GOT3 (cell line): ENCODE results near the gene PTGES3L.
"Not testable (repeated sequence)": the region's sequence is repeated elsewhere in the genome, so short reads cannot be mapped to it uniquely, and the experiment has no call there.

ENCODE experiments used
- DNase-seq: peaks from one replicate; lab custom pipeline; 2025; ENCODE audit warnings: mixed read lengths; lab: John Stamatoyannopoulos, UW

Gene PTGES3L

DNA sequence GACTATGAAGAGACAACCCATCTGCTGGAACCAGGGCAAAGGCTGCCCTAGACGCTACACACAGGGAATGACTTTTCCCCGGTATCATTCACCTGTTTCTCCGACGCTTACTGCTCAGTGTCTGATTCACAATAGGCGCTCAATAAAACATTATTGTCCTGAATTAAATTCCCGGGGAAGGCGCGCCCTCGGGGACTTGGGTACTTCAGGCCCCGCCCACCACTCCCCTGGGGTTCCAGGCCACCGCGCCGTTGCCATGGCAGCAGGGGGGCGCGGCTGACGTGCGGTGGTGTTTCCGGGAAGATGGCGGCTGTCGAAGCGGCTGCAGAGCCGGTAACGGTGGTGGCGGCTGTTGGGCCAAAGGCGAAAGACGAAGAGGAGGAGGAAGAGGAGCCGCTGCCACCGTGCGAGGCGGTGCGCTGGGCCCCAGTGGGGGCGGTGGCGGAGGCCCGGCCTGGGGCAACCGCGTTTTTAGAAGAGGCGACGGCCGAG lies 440 bp upstream of the PTGES3L start, which contains the start of gene RUNDC1:
RUNDC1 (plus strand) TSS at position 292 of the 492 bp plus-strand sequence; CDS start at position 304, 12 bp downstream.
- DNase-seq = peak; percentile 60

GRCh38 chr17:42975701-42976100 lies 4.2 kb downstream of the PTGES3L start:
- DNase-seq = not testable (repeated sequence)

GRCh38 chr17:42975265-42975664 lies 4.6 kb downstream of the PTGES3L start:
- DNase-seq = no peak

GRCh38 chr17:42973323-42973722 lies 6.6 kb downstream of the PTGES3L start:
- not testable (repeated sequence) for DNase-seq

DNA sequence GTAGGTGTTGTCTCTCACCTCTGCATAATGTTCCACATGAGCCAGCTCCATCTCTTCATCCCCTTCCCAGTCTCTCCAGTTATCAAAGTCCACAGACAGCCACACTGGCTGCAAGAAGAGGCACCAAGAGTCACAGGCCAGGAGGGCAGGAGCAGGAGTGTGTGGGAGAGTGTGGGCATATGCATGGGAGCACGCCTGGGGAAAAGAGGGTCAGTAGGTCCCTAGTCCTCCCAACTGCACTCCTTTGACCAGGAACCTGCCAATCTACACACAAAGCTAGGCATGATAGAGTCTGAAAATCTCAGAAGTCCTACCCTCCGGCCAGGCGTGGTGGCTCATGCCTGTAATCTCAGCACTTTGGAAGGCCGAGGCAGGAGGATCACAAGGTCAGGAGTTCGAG lies 8.3 kb downstream of the PTGES3L start:
- no peak for DNase-seq

DNA sequence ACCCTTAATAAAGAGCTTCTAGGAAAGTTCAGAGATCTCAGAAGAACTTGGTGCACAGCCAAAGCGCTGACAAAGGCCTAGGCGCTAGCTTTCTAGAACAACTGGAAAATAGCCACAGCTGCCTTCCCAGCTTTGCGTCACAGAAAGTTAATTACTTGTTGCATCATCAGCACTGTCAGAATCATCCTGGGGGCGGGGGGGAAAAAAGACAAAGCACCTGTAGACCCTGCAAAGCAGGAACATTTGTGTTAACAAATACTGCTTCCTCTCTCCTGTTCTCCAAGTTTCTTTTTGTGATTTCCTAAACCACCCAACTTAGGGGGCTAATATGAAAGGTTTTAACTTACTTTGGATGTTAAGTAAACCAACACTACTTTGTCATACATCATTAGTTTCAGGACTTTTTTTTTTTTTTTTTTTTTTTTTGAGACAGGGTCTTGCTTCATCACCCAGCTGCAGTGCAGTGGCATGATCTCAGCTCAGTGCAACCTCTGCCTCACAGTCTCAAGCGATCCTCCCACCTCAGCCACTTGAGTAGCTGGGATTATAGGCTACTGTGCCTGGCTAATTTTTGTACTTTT lies 10.8 kb downstream of the PTGES3L start:
- DNase-seq = no peak

DNA sequence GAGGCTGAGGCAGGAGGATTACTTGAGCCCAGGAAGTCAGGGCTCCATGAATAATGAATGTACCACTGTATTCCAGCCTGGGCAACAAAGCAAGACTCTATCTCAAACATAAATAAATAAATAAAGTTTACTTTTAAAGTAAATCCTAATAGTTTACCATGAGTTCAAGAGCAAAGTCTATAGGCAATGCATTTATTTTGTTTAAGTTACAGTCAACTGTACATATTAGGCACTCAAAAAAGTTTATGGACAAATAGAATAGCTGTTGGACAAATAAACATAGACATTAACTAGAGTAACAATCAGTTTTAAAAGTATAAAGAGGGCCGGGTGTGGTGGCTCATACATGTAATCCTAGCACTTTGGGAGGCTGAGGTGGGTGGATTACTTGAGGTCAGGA lies 12.0 kb downstream of the PTGES3L start:
- DNase-seq = no peak

DNA sequence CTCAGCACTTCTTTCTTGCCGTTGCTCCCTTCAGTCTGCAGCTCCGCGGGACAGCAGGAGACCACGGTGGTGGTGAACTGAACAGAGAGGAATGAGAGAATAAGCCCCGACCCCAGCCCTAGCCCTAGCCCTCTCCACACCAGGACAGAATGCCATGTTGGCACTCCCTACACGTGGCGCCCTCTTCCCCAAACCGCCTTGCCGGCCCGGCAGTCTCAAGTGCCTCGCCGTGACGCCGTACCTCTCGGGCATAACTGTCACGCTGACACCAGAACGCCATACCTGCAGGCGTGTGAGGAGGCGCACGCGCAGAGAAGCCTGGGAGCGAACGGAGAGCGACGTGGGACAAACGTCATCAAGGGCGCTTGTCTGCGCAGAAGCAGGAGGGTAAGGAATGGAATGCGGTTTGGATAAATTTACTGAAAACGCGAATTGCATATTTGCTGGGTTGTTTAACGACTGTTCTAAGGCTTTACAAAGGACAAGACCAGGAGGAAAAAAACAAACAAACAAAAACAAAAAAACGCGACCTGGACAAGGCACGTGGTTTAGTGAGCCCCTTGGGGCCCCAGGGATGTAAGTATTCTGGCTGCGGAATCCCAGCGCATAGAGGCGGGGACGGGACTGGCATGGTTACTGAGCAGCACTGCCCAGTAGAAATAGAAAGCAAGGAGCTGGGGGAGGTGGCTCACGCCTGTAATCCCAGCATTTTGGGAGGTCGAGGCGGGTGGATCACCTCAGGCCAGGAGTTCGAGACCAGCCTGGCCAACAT lies 15.5 kb downstream of the PTGES3L start, which contains the start of gene AARSD1:
AARSD1 (minus strand) TSS at position 294 of the 772 bp plus-strand sequence; CDS start at position 280, 14 bp downstream.
- DNase-seq = peak; percentile 62

GRCh38 chr17:42953669-42954068 lies 26.2 kb downstream of the PTGES3L start:
- DNase-seq = no peak

GRCh38 chr17:42950044-42950783 lies 29.7 kb downstream of the PTGES3L start:
- no peak for DNase-seq

DNA sequence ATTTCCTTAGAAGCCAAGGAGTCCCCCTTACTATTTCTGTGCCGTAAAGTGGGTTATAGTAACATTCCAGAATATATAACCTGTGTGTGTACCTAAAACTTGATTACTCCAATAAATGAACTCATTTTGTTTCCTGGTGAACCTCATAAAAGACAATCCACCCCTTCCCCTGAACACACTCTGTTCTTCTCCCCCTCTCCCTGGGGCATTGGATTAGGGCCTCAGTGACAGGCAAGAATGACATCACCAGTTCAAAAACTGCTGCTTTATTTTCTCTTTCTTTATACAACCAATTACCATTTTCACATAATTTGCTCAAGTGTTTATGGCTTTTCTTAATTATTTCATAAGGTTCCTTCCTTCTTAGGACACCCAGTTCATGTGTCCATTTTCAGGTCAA lies 33.1 kb downstream of the PTGES3L start:
- no peak for DNase-seq

- DNase-seq = no peak
These were observed 35.7 kb downstream of the PTGES3L start for GRCh38 chr17:42944211-42944610.

- DNase-seq = peak; percentile 6
These were observed 41.9 kb downstream of the PTGES3L start for GRCh38 chr17:42937712-42938596.

GRCh38 chr17:42929497-42929844 lies 50.4 kb downstream of the PTGES3L start:
- DNase-seq = no peak

DNA sequence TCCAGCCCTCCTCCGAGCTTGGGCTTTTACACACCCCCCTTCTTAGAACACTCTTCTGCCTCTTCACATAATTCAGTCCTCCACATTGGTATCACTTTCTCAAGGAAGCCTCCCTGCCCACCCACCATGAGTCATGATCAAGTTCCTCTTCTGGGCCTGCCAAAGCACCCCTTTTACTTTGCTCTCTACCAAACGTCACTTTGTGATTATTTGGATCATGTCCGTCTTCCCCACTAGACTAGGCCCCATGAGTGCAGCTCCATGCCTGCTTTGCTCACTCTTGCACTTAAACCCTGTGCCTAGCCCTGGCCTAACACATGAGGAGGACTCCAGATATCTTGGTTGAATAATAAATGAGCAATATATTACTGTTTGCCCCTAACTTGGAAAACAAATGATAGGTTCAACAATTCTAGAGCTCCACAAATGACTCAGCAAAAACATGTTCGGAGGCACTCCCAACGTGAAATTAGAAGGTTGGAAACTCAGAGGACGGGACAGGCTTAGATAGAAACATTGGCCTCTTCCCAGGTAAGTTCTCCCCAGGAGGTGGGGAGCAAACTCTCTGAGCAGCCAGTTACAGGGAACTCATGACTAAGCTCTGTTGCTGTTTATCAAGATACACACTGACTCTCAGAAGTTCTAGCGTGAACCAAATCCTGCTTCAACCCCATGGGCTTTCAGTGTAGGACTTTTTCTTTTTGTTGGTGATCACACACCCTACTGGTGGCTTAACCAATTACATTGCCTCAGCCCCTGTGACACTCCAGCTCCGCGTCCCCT lies 51.0 kb downstream of the PTGES3L start:
- peak; percentile 19 for DNase-seq

DNA sequence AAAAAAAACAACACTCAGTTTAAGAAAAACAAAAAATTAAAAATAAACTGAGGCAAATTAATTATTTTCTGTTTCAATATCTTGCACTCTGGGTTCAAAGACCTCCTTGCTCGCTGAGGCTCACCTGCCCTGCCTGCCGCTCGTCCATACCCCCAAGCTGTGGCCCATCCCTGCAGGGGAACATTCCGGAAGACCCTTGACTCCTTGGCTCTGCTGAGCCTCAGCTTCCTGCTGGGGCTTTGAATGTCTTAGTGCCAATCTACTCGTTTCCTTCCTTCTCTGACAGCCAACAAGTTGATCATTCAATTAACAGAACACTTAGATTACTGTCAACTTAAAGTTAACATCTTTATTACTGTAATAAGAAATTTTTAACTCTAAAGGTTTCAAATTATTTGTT lies 55.0 kb downstream of the PTGES3L start:
- no peak for DNase-seq

DNA sequence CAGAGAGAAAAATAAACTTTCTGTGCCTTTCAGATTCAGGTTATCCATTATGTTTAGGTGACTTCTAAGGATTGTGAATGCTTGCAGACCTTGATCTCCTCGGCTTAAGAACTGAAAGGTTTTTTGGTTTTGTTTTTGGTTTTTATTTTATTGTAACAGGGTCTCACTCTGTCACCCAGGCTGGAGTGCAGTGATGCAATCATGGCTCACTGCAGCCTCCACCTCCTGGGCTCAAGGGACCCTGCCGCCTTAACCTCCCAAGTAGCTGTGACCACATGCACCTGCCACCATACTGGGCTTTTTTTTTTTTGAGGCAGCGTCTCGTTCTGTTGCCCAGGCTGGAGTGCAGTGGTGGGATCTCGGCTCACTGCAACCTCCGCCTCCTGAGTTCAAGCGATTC lies 56.4 kb downstream of the PTGES3L start:
- DNase-seq = not testable (repeated sequence)

- DNase-seq = no peak
These were observed 57.6 kb downstream of the PTGES3L start for GRCh38 chr17:42922294-42922693.

GRCh38 chr17:42920922-42921321 lies 59.0 kb downstream of the PTGES3L start:
- no peak for DNase-seq

DNA sequence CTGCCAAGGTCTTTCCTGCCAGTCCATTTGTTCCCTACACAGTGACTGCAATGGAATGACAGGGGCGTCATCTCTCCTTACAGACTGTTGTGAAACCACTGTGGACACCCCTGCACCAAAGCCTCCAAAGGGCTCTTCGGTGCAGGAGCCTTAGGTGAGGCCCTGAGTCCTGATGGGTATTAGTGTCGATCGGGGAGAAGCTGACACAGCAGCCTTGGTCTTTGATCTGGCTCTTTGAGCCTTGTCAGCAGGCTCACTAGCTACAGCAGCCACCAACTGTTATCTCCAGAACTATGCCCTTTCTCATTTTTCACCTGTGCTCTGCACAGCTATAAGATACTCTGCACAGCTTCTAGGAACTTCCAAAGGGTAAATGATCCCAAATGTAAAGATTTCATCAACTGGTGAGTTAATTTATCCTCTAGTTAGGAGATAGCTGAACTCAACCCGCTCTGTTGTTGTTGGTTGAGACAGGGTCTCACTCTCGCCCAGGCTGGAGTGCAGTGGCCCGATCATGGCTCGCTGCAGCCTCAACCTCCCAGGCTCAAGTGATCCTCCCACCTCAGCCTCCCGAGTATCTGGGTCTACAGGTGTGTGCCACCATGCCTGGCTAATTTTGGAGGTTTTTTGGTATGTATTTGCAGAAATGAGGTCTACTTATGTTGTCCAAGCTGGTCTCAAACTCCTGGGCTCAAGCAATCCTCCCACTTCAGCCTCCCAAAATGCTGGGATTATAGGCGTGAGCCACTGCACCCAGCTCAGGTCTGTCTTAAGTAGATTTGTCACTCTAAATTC lies 59.6 kb downstream of the PTGES3L start:
- DNase-seq = no peak
